ENCODE data around the gene EPHA2.

Gene EPHA2

DNA sequence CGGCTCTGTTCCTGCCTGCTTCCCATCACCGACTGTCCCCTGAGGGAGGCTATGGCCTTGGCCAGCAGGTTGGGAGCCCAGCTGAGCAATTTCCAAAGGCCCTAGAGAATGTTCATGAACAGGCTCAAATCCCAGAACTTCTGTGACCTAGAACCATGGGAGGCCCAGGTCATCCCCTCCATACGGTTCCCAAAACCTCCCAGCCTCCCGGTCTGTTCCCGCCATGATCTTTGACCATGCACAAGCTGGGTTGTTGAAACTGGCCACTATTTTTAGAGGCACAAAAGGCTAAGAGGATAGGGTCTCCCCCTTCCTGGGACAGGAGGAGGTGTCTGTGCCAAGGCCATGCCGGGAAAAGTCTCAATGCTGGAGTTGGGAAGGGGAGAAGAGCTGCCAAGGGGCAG, 27.5 kb downstream of the EPHA2 start:
- Histone ChIP-seq H3K27me3 (ENCODE audit: low read length) (no peaks in the 10 kb centered on the region), H3K27ac (ENCODE audit: low read depth, low read length) (no peak overlapping the region), H3K4me2 (ENCODE audit: low read depth, low read length, poor library complexity, severe bottlenecking) (no peak overlapping the region), H3K4me3 (ENCODE audit: insufficient read depth, low read length, poor library complexity, severe bottlenecking) (no peak overlapping the region), H3K79me2 (ENCODE audit: insufficient read depth, low read length) (no peaks in the 10 kb centered on the region), H3K9me2 (replicated peaks; ENCODE audit: insufficient read depth, low read length) (no peaks in the 10 kb centered on the region), H3K9me3 (ENCODE audit: insufficient read depth, low read length) (no peaks in the 10 kb centered on the region), H2AFZ (ENCODE audit: low read depth, low read length, severe bottlenecking) (no peak overlapping the region), H3F3A (ENCODE audit: insufficient read depth) (no peaks in the 10 kb centered on the region), H3K9ac (ENCODE audit: low read length) (no peak overlapping the region), H3K36me3 (ENCODE audit: low read length) (no peaks in the 10 kb centered on the region), H4K20me1 (ENCODE audit: low read depth, low read length) (no peaks in the 10 kb centered on the region)
- TF ChIP-seq EZH2phosphoT487 (conservative IDR thresholded peaks at IDR 0.05; ENCODE audit: low read length), result no peak
- no peak for TF ChIP-seq CTCF (IDR thresholded peaks at IDR 0.05; ENCODE audit: insufficient read depth, low read length, poor library complexity, severe bottlenecking)

DNA sequence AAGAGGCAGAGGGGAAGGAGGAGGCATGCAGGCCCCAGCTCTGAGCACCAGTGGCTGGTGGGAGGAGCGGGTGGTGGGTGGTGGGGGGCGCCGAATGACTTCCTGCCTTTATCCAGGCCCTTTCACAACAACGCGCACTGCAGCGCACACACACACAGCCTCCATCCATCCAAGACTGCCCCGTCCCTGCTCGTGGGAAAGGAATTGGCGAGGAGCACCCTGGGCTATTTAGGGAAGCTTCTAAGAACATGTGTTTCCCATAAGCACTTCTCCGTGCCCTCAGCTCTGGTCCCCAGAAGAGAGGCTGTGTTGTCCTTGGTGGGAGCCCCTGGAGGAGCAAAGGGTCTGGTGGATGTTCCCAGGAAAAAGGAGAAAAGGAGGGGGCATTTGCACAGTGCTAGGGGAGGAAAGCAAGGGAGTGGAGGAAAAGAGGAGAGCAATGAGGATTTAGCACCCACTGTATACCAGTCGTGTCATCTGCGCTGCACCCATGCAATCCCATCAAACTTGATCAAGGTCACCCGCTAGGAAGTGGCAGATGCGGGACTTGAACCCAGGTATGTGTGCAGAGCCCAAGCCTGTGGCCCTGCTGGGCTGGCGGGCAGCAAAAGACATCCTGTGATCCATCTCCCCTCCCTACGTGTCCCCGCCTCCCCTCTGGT, 28.1 kb downstream of the EPHA2 start:
- Histone ChIP-seq H3K4me3 (ENCODE audit: insufficient read depth, low read length, poor library complexity, severe bottlenecking) (no peak overlapping the region), H3K36me3 (ENCODE audit: low read length) (no peaks in the 10 kb centered on the region), H3K9ac (ENCODE audit: low read length) (no peak overlapping the region), H3K27ac (ENCODE audit: low read depth, low read length) (no peak overlapping the region), H3F3A (ENCODE audit: insufficient read depth) (no peaks in the 10 kb centered on the region), H3K27me3 (ENCODE audit: low read length) (no peaks in the 10 kb centered on the region), H2AFZ (ENCODE audit: low read depth, low read length, severe bottlenecking) (no peak overlapping the region), H3K9me3 (ENCODE audit: insufficient read depth, low read length) (no peaks in the 10 kb centered on the region), H3K79me2 (ENCODE audit: insufficient read depth, low read length) (no peaks in the 10 kb centered on the region), H4K20me1 (ENCODE audit: low read depth, low read length) (no peaks in the 10 kb centered on the region), H3K4me2 (ENCODE audit: low read depth, low read length, poor library complexity, severe bottlenecking) (no peak overlapping the region), H3K9me2 (replicated peaks; ENCODE audit: insufficient read depth, low read length) (no peaks in the 10 kb centered on the region)
- TF ChIP-seq EZH2phosphoT487 (conservative IDR thresholded peaks at IDR 0.05; ENCODE audit: low read length), result no peak
- TF ChIP-seq CTCF (IDR thresholded peaks at IDR 0.05; ENCODE audit: insufficient read depth, low read length, poor library complexity, severe bottlenecking), result no peak

GRCh38 chr1:16126743-16127515, 28.9 kb downstream of the EPHA2 start:
- no peak overlapping the region for H3K27ac ChIP-seq (ENCODE audit: low read depth, low read length)
- TF ChIP-seq EZH2phosphoT487 (conservative IDR thresholded peaks at IDR 0.05; ENCODE audit: low read length) (no peak), CTCF (IDR thresholded peaks at IDR 0.05; ENCODE audit: insufficient read depth, low read length, poor library complexity, severe bottlenecking) (no peak)
- no peak overlapping the region for H3K9ac ChIP-seq (ENCODE audit: low read length)
- no peaks in the 10 kb centered on the region for H3K9me3 ChIP-seq (ENCODE audit: insufficient read depth, low read length)
- no peak overlapping the region for H2AFZ ChIP-seq (ENCODE audit: low read depth, low read length, severe bottlenecking)
- no peaks in the 10 kb centered on the region for H3F3A ChIP-seq (ENCODE audit: insufficient read depth)
- no peaks in the 10 kb centered on the region for H3K9me2 ChIP-seq (replicated peaks; ENCODE audit: insufficient read depth, low read length)
- H3K4me3 ChIP-seq (ENCODE audit: insufficient read depth, low read length, poor library complexity, severe bottlenecking), result no peak overlapping the region
- H3K27me3 ChIP-seq (ENCODE audit: low read length), result no peaks in the 10 kb centered on the region
- no peaks in the 10 kb centered on the region for H3K36me3 ChIP-seq (ENCODE audit: low read length)
- H4K20me1 ChIP-seq (ENCODE audit: low read depth, low read length), result no peaks in the 10 kb centered on the region
- H3K4me2 ChIP-seq (ENCODE audit: low read depth, low read length, poor library complexity, severe bottlenecking), result no peak overlapping the region
- no peaks in the 10 kb centered on the region for H3K79me2 ChIP-seq (ENCODE audit: insufficient read depth, low read length)
